GM12878 (cell line): ENCODE measurements around the gene RAD51B. TPM values are rescaled to one million over a fixed set of nuclear protein-coding genes. Genes with fewer than 3 reads are reported as not detected.

Source experiments
- ATAC-seq: fragments of 200-7000 bp; cut with Tn5 transposase; 3 replicates; pipeline ENCODE4 v1.9.1; 2020; ENCODE audit warnings: mild to moderate bottlenecking, moderate library complexity
- BruUV-seq: library from RNA; stranded (reverse); fragments of 400-500 nt; replicated peaks from 2 replicates; lab custom pipeline; 2021; lab: Mats Ljungman, UMichigan
- CTCF ChIA-PET: fragments of 300-600 bp; sonication (Branson Sonifier 250); formaldehyde crosslinking; extraction: SDS; loops from one replicate; lab custom pipeline; 2021; ENCODE audit warnings: inconsistent platforms; lab: Yijun Ruan, JAX
- POLR2A ChIA-PET: fragments of 350-600 bp; formaldehyde crosslinking; extraction: SDS; loops from one replicate; lab custom pipeline; 2021; ENCODE audit warnings: inconsistent platforms; lab: Charles Lee
- RAD21 ChIA-PET: fragments of 300-600 bp; sonication (Branson Sonifier 250); formaldehyde crosslinking; loops from one replicate; lab custom pipeline; 2023; ENCODE audit warnings: antibody characterized with exemption; ENCODE audit not compliant: unreplicated experiment; lab: Charles Lee
- SMC1A ChIA-PET: fragments of 300-600 bp; sonication (Branson Sonifier 250); formaldehyde crosslinking; loops from one replicate; lab custom pipeline; 2023; ENCODE audit not compliant: unreplicated experiment, uncharacterized antibody; lab: Charles Lee
- DNase-seq: peaks from one replicate; pipeline ENCODE4 v3.0.0-alpha.2; 2011; ENCODE audit warnings: low read depth, low spot score
- FAIRE-seq: peaks from 3 replicates; lab custom pipeline; 2011; peaks lifted over from hg19 to GRCh38; lab: Jason Lieb, UNC
- H2AFZ ChIP-seq: 2 replicates; pipeline ENCODE4 v1.6.0; 2011; ENCODE audit warnings: low read depth, low read length, control low read depth; ENCODE audit not compliant: control insufficient read depth
- H3K27ac ChIP-seq: 2 replicates; pipeline ENCODE4 v1.5.1; 2011; ENCODE audit warnings: control low read depth; ENCODE audit not compliant: control insufficient read depth, insufficient read depth
- H3K27me3 ChIP-seq, 2 experiments: replicated peaks in 1 of 2; 2 replicates each; pipeline versions ENCODE4 v1.6.0 to v1.6.1; 2011; ENCODE audit warnings: low read length in 1 of 2; ENCODE audit not compliant: control insufficient read depth in 2 of 2, insufficient read depth in 2 of 2
- H3K36me3 ChIP-seq, 2 experiments: 2 replicates each; pipeline ENCODE4 v1.5.1; 2011; ENCODE audit warnings: low read length in 1 of 2; ENCODE audit not compliant: control insufficient read depth in 2 of 2, insufficient read depth in 2 of 2
- H3K4me1 ChIP-seq: 2 replicates; pipeline ENCODE4 v1.6.1; 2011; ENCODE audit warnings: mild to moderate bottlenecking, low read length, moderate library complexity, mixed read lengths; ENCODE audit not compliant: control insufficient read depth, insufficient read depth
- H3K4me2 ChIP-seq: 2 replicates; pipeline ENCODE4 v1.6.0; 2011; ENCODE audit warnings: control low read depth; ENCODE audit not compliant: control insufficient read depth, insufficient read depth
- H3K4me3 ChIP-seq: fragments of 200-600 bp; sonication (generic); 2 replicates; pipeline ENCODE4 v1.5.1; 2016
- H3K79me2 ChIP-seq: 2 replicates; pipeline ENCODE4 v1.6.0; 2011; ENCODE audit warnings: low read length; ENCODE audit not compliant: control insufficient read depth, insufficient read depth
- H3K9ac ChIP-seq: 2 replicates; pipeline ENCODE4 v1.8.0; 2011; ENCODE audit warnings: low read length, control low read depth, mixed read lengths; ENCODE audit not compliant: control insufficient read depth, insufficient read depth
- H3K9me3 ChIP-seq: replicated peaks from 3 replicates; pipeline ENCODE4 v1.5.1; 2011; ENCODE audit warnings: mild to moderate bottlenecking, low read length; ENCODE audit not compliant: control insufficient read depth, insufficient read depth
- H4K20me1 ChIP-seq: 2 replicates; pipeline ENCODE4 v1.6.0; 2011; ENCODE audit not compliant: control insufficient read depth, insufficient read depth
- IRF4 ChIP-seq: IDR thresholded peaks from 2 replicates; pipeline ENCODE4 v1.6.1; 2011; ENCODE audit warnings: low read depth, low read length
- NFYB ChIP-seq: IDR thresholded peaks from 2 replicates; pipeline ENCODE4 v1.6.1; 2011; ENCODE audit warnings: low read depth, mild to moderate bottlenecking, low read length, improper control_type of control experiment, moderate library complexity; ENCODE audit not compliant: insufficient read depth
- SMAD5 ChIP-seq: IDR thresholded peaks from 2 replicates; pipeline ENCODE4 v1.6.1; 2016; ENCODE audit warnings: antibody characterized with exemption, low read depth
- SREBF2 ChIP-seq: IDR thresholded peaks from 2 replicates; pipeline ENCODE4 v1.6.1; 2012; ENCODE audit warnings: mild to moderate bottlenecking, low read length
- TCF3 ChIP-seq: IDR thresholded peaks from 2 replicates; pipeline ENCODE4 v1.6.1; 2012; ENCODE audit warnings: low read depth, mild to moderate bottlenecking, low read length, borderline replicate concordance; ENCODE audit not compliant: insufficient read depth
- TCF7 ChIP-seq: IDR thresholded peaks from 2 replicates; pipeline ENCODE4 v1.6.1; 2014; ENCODE audit warnings: antibody characterized with exemption, borderline replicate concordance
- ZNF217 ChIP-seq: fragments of 450-650 bp; IDR thresholded peaks from 2 replicates; pipeline ENCODE4 v1.6.1; 2017; ENCODE audit warnings: antibody characterized with exemption, mild to moderate bottlenecking
- ZNF24 ChIP-seq: fragments of 450-650 bp; IDR thresholded peaks from 2 replicates; pipeline ENCODE4 v1.6.1; 2017; ENCODE audit warnings: antibody characterized with exemption, mild to moderate bottlenecking
- WGBS: methylation state at CpG from one replicate; pipeline ENCODE4 v1.1.6; 2016; ENCODE audit warnings: low lambda C conversion rate; ENCODE audit not compliant: insufficient replicate concordance, insufficient coverage; ENCODE audit errors: missing lambda C conversion rate; 5-methylcytosine and 5-hydroxymethylcytosine counted together
- in situ Hi-C: fragments of 300-500 bp; cut with MboI; formaldehyde crosslinking; loops from 9 replicates; pipeline ENCODE4 v1.14.3; 2018; ENCODE audit warnings: mixed read lengths
- intact Hi-C: fragments of 100-400 bp; cut with micrococcal nuclease; formaldehyde crosslinking; loops from one replicate; pipeline ENCODE4 v1.14.2; 2022; ENCODE audit not compliant: unreplicated experiment
- polyA plus RNA-seq, 11 experiments: library from polyadenylated mRNA; depleted of rRNA in 4 of 11; unstranded in 6 of 11; stranded (reverse) in 5 of 11; fragments of >200 nt; fragmentation: Nextera tagmentation in 4 of 11; fragmentation: Illumina TruSeq in 1 of 11; extraction: Ambion mirVana in 4 of 11; extraction: Trizol in 1 of 11; gene quantifications; 1 replicate in 1 of 11; 2 replicates in 10 of 11; pipeline versions ENCODE4 v1.2.1 to v1.2.3, GENCODE V29; 2011 to 2016; ENCODE audit warnings: inconsistent platforms in 2 of 11, missing spikeins in 2 of 11, low read depth in 1 of 11
- total RNA-seq, 4 experiments: library from RNA; depleted of rRNA in 3 of 4; stranded (reverse); fragments of >200 nt in 3 of 4; fragmentation: Illumina TruSeq in 1 of 4; extraction: Trizol in 1 of 4; gene quantifications; 2 replicates each; pipeline versions ENCODE4 v1.2.1 to v1.2.3, GENCODE V29; 2013 to 2021
- TF ChIP-seq, protein P1 (sequence below): fragments of 450-650 bp; IDR thresholded peaks from 2 replicates; pipeline ENCODE4 v1.6.1; 2018; ENCODE audit warnings: borderline replicate concordance, mild to moderate bottlenecking; ENCODE audit not compliant: partially characterized antibody
- TF ChIP-seq, protein P2 (sequence below): IDR thresholded peaks from 2 replicates; pipeline ENCODE4 v1.6.1; 2012; ENCODE audit warnings: low read length, inconsistent platforms
- TF ChIP-seq, protein P3 (sequence below): fragments of 150-350 bp; IDR thresholded peaks from 2 replicates; pipeline ENCODE4 v1.6.1; 2016; ENCODE audit warnings: low read depth, low read length
- TF ChIP-seq, protein P4 (sequence below): fragments of 450-650 bp; formaldehyde crosslinking; IDR thresholded peaks from 2 replicates; pipeline ENCODE4 v1.5.0; 2022; ENCODE audit warnings: mild to moderate bottlenecking, missing genetic modification characterization

RAD51B gene
- total and polyA plus RNA-seq, 10 of the 15 experiments (the other 5 are each of a cell fraction or from before 2014, with no cell fraction given): 9.8 to 26.8 (median 21.3) TPM

DNA sequence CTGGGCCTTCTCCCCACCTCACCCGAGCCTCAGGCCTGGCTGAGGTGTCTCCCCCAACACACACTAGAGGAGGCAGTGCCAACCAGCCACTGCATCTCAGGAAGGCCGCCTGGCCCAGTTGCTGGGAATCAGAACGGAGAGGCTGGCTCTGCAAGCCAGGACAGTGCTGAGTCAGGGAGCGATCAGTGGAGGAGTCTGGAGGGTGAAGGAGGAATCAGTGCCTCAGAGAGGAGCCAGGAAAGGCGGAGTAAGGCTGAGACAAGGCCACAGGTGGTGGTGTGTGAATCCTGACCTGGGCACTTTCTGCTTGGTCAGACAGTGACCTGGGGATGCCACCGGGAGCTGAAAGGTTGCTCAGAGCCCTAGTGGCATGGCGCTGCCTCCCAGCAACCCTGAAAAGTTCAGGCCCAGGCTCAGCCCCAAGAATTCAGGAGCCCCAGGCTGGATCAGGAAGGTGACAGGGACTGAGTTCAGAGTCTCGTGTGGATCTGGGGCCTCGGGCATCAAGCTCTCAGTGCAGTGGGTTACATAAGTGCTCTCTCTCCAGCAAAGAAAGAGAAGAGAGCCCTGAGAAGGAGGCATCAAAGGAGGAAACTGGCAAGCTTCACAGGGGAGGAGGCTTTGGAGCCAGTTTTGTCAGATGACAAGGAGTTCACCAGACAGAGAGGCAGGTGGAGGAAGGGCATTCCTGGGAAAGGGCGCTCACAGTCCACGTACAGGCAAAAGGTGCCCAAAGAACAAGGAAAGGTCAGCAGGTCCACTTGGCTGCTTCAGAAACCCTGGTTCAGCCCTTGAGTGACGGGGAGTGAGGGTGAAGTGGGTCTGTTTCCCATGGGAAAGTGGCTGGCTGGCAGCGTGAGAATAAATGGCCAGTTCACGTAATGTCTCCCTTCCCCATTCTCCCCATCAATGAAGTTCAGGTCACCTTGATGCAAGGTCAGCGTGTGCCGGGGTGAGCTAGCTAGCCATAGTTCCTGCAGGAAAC, 885.4 kb downstream of the RAD51B start:
- H3K9me3 ChIP-seq: no peaks in the 10 kb centered on the region
- no TSS peak for BruUV-seq
- no peak overlapping the region for H3K4me3 ChIP-seq
- H2AFZ ChIP-seq: no peak overlapping the region
- ChIA-PET RAD21 (no interaction called here), POLR2A (no interaction called here), SMC1A (no interaction called here), CTCF (interaction anchor here (0.6 kb wide), 1 partner anchor 761 kb away, joined by 3 read pairs; no protein-coding TSS in a partner anchor)
- ATAC-seq (no peak), FAIRE-seq (no peak), DNase-seq (no peak)
- in situ Hi-C loops (no loop called here), intact Hi-C loops (no loop called here)
- no peaks in the 10 kb centered on the region for H3K4me1 ChIP-seq
- no peak overlapping the region for H3K27ac ChIP-seq
- no peaks in the 10 kb centered on the region for H3K27me3 ChIP-seq
- H3K9ac ChIP-seq: no peak overlapping the region
- H3K4me2 ChIP-seq: no peak overlapping the region
- H3K36me3 ChIP-seq: no peaks in the 10 kb centered on the region
- WGBS: 71% methylated on average over 16 of the region's 16 CpGs
- no peaks in the 10 kb centered on the region for H4K20me1 ChIP-seq
- no peaks in the 10 kb centered on the region for H3K79me2 ChIP-seq
- no peak for TF ChIP-seq SREBF2
- TF ChIP-seq, protein P1, sequence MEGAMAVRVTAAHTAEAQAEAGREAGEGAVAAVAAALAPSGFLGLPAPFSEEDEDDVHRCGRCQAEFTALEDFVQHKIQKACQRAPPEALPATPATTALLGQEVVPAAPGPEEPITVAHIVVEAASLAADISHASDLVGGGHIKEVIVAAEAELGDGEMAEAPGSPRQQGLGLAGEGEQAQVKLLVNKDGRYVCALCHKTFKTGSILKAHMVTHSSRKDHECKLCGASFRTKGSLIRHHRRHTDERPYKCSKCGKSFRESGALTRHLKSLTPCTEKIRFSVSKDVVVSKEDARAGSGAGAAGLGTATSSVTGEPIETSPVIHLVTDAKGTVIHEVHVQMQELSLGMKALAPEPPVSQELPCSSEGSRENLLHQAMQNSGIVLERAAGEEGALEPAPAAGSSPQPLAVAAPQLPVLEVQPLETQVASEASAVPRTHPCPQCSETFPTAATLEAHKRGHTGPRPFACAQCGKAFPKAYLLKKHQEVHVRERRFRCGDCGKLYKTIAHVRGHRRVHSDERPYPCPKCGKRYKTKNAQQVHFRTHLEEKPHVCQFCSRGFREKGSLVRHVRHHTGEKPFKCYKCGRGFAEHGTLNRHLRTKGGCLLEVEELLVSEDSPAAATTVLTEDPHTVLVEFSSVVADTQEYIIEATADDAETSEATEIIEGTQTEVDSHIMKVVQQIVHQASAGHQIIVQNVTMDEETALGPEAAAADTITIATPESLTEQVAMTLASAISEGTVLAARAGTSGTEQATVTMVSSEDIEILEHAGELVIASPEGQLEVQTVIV: no peak
- no peak for TF ChIP-seq TCF3
- no peak for TF ChIP-seq NFYB
- TF ChIP-seq, protein P2, sequence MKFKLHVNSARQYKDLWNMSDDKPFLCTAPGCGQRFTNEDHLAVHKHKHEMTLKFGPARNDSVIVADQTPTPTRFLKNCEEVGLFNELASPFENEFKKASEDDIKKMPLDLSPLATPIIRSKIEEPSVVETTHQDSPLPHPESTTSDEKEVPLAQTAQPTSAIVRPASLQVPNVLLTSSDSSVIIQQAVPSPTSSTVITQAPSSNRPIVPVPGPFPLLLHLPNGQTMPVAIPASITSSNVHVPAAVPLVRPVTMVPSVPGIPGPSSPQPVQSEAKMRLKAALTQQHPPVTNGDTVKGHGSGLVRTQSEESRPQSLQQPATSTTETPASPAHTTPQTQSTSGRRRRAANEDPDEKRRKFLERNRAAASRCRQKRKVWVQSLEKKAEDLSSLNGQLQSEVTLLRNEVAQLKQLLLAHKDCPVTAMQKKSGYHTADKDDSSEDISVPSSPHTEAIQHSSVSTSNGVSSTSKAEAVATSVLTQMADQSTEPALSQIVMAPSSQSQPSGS: no peak
- TF ChIP-seq ZNF24: no peak
- TF ChIP-seq IRF4: no peak
- TF ChIP-seq, protein P3, sequence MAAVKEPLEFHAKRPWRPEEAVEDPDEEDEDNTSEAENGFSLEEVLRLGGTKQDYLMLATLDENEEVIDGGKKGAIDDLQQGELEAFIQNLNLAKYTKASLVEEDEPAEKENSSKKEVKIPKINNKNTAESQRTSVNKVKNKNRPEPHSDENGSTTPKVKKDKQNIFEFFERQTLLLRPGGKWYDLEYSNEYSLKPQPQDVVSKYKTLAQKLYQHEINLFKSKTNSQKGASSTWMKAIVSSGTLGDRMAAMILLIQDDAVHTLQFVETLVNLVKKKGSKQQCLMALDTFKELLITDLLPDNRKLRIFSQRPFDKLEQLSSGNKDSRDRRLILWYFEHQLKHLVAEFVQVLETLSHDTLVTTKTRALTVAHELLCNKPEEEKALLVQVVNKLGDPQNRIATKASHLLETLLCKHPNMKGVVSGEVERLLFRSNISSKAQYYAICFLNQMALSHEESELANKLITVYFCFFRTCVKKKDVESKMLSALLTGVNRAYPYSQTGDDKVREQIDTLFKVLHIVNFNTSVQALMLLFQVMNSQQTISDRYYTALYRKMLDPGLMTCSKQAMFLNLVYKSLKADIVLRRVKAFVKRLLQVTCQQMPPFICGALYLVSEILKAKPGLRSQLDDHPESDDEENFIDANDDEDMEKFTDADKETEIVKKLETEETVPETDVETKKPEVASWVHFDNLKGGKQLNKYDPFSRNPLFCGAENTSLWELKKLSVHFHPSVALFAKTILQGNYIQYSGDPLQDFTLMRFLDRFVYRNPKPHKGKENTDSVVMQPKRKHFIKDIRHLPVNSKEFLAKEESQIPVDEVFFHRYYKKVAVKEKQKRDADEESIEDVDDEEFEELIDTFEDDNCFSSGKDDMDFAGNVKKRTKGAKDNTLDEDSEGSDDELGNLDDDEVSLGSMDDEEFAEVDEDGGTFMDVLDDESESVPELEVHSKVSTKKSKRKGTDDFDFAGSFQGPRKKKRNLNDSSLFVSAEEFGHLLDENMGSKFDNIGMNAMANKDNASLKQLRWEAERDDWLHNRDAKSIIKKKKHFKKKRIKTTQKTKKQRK: no peak
- TF ChIP-seq, protein P4, sequence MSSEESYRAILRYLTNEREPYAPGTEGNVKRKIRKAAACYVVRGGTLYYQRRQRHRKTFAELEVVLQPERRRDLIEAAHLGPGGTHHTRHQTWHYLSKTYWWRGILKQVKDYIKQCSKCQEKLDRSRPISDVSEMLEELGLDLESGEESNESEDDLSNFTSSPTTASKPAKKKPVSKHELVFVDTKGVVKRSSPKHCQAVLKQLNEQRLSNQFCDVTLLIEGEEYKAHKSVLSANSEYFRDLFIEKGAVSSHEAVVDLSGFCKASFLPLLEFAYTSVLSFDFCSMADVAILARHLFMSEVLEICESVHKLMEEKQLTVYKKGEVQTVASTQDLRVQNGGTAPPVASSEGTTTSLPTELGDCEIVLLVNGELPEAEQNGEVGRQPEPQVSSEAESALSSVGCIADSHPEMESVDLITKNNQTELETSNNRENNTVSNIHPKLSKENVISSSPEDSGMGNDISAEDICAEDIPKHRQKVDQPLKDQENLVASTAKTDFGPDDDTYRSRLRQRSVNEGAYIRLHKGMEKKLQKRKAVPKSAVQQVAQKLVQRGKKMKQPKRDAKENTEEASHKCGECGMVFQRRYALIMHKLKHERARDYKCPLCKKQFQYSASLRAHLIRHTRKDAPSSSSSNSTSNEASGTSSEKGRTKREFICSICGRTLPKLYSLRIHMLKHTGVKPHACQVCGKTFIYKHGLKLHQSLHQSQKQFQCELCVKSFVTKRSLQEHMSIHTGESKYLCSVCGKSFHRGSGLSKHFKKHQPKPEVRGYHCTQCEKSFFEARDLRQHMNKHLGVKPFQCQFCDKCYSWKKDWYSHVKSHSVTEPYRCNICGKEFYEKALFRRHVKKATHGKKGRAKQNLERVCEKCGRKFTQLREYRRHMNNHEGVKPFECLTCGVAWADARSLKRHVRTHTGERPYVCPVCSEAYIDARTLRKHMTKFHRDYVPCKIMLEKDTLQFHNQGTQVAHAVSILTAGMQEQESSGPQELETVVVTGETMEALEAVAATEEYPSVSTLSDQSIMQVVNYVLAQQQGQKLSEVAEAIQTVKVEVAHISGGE (CRISPR knock-in tag): no peak
- TF ChIP-seq ZNF217: no peak
- no peak for TF ChIP-seq SMAD5
- TF ChIP-seq TCF7: no peak
